Measurements from ENCODE around the gene C6orf52. TPM values are rescaled to one million over a fixed set of nuclear protein-coding genes. Genes with fewer than 3 reads are reported as not detected.

The C6orf52 gene
- total and polyA plus RNA-seq, 9 of the 15 experiments (the other 6 are each of a cell fraction or from before 2014, with no cell fraction given) = 6.7 to 37.0 (median 11.1) TPM

GRCh38 chr6:10722570-10722819 lies 28.1 kb upstream of the C6orf52 start:
- Histone ChIP-seq H3K9me3 (replicated peaks; ENCODE audit: control insufficient read depth, insufficient read depth, low read depth, low read length) (peaks cover 13% of the 10 kb centered on the region), H3K36me3 (ENCODE audit: control insufficient read depth, insufficient read depth, low read length) (peaks cover 25% of the 10 kb centered on the region; the same call in 2 of the 3 replicates), H3K4me2 (ENCODE audit: insufficient read depth, low read length) (peak overlapping the region; percentile 79), H2AFZ (ENCODE audit: low read depth, low read length) (peak overlapping the region; percentile 90), H3K79me2 (ENCODE audit: control insufficient read depth, insufficient read depth, low read length) (peaks cover 41% of the 10 kb centered on the region), H3K4me3 (peak overlapping the region; percentile 64), H3K9me1 (ENCODE audit: control insufficient read depth, insufficient read depth, low read length) (no peaks in the 10 kb centered on the region), H3K4me1 (replicated peaks in 1 of 2; ENCODE audit: control insufficient read depth in 2 of 2, insufficient read depth in 2 of 2, low read length in 2 of 2) (peaks cover 44 to 48% of the 10 kb centered on the region in 2 experiments), H3K27ac (ENCODE audit: extremely low read depth, low read depth, low read length) (peak overlapping the region; percentile 88), H3K9ac (ENCODE audit: insufficient read depth in 1 of 2, low read depth in 2 of 2, low read length in 2 of 2) (peak overlapping the region; percentile 85 to 92), H3K27me3 (ENCODE audit: control insufficient read depth in 2 of 2, insufficient read depth in 2 of 2, low read length in 2 of 2) (no peaks in the 10 kb centered on the region), H4K20me1 (replicated peaks; ENCODE audit: control insufficient read depth, insufficient read depth, low read length) (no peaks in the 10 kb centered on the region)
- ATAC-seq (no peak), DNase-seq (ENCODE audit: extremely low read depth in 1 of 4, low spot score in 3 of 4) (no peak), FAIRE-seq (no peak)
- CTCF ChIA-PET (ENCODE audit: low intra/inter-chr PET ratio) = no interaction called here
- intact Hi-C loops (cut with micrococcal nuclease) (loop anchor here (1.0 to 2.0 kb wide), 3 partner anchors 25 to 164 kb away; partner anchors contain the start of genes SYCP2L and TMEM14B), in situ Hi-C loops (cut with MboI) (no loop called here)
- POLR2A ChIA-PET = interaction anchor here (0.6 to 4.0 kb wide), 15 partner anchors 9 to 1379 kb away, joined by 3 to 48 read pairs (median 3); partner anchors contain the start of gene TMEM14B
- WGBS (ENCODE audit: insufficient coverage, low coverage, missing lambda C conversion rate) = 0% methylated on average over 6 of the region's 6 CpGs
- BruUV-seq (replicated peaks) = TSS peak; percentile 91
- no peak for TF ChIP-seq ZNF655 (CRISPR knock-in tag; IDR thresholded peaks at IDR 0.05)
- no peak for TF ChIP-seq E2F5 (CRISPR knock-in tag; IDR thresholded peaks at IDR 0.05)
- TF ChIP-seq POLR2B (IDR thresholded peaks at IDR 0.05; ENCODE audit: low read depth, partially characterized antibody) = no peak
- TF ChIP-seq ASH1L (IDR thresholded peaks at IDR 0.05; ENCODE audit: borderline replicate concordance, low read depth, partially characterized antibody) = no peak
- TF ChIP-seq ETS2 (tag; IDR thresholded peaks at IDR 0.05; ENCODE audit: borderline replicate concordance, poor library complexity, severe bottlenecking) = no peak
- no peak for TF ChIP-seq NONO (IDR thresholded peaks at IDR 0.05; ENCODE audit: low read depth in 2 of 2, low read length in 1 of 2)
- TF ChIP-seq ZNF140 (CRISPR knock-in tag; IDR thresholded peaks at IDR 0.05) = no peak
- TF ChIP-seq KLF6 (CRISPR knock-in tag; IDR thresholded peaks at IDR 0.05; ENCODE audit: borderline replicate concordance) = peak; percentile 32; the same call in 1 of the 2 replicates
- no peak for TF ChIP-seq ETV6 (IDR thresholded peaks at IDR 0.05; ENCODE audit: borderline replicate concordance in 1 of 2, low read depth in 2 of 2, low read length in 1 of 2)
- TF ChIP-seq ETV6 (CRISPR knock-in tag; IDR thresholded peaks at IDR 0.05; ENCODE audit: borderline replicate concordance) = no peak
- no peak for TF ChIP-seq CBX1 (IDR thresholded peaks at IDR 0.05; ENCODE audit: low read depth)
- 0 out of 2 replicates have a peak, but pooled peaks have one; percentile 69 for TF ChIP-seq ZNF780A (CRISPR knock-in tag; IDR thresholded peaks at IDR 0.05)
- TF ChIP-seq STAT5A (IDR thresholded peaks at IDR 0.05; ENCODE audit: borderline replicate concordance, low read length) = 0 out of 2 replicates have a peak, but pooled peaks have one; percentile 6
- peak; percentile 40 for TF ChIP-seq SAP30 (IDR thresholded peaks at IDR 0.05; ENCODE audit: borderline replicate concordance, insufficient read depth, low read depth, low read length, poor library complexity, severe bottlenecking)
- no peak for TF ChIP-seq IRF9 (tag; IDR thresholded peaks at IDR 0.05)
- TF ChIP-seq BHLHE40 (IDR thresholded peaks at IDR 0.05; ENCODE audit: low read length) = no peak
- TF ChIP-seq RBM14 (IDR thresholded peaks at IDR 0.05; ENCODE audit: borderline replicate concordance, insufficient read depth, low read depth, low read length) = no peak
- TF ChIP-seq GTF2B (IDR thresholded peaks at IDR 0.05; ENCODE audit: extremely low read depth, insufficient read length) = no peak
